KOPT-K1 (cell line): ENCODE results near the gene ISG20L2.

ENCODE experiments used
- H3K27ac ChIP-seq: fragments of 200-600 bp; sonication (generic); 2 replicates; pipeline ENCODE4 v1.5.1; 2016; ENCODE audit warnings: antibody characterized with exemption, mild to moderate bottlenecking, low read depth, low read length; ENCODE audit not compliant: poor library complexity, severe bottlenecking
- H3K36me3 ChIP-seq: fragments of 200-600 bp; sonication (generic); 2 replicates; pipeline ENCODE4 v1.5.1; 2017; ENCODE audit warnings: antibody characterized with exemption, mild to moderate bottlenecking, low read length, moderate library complexity; ENCODE audit not compliant: insufficient read depth
- H3K9me3 ChIP-seq: fragments of 200-600 bp; sonication (generic); 2 replicates; pipeline ENCODE4 v1.5.1; 2017; ENCODE audit warnings: antibody characterized with exemption, low read length, mild to moderate bottlenecking; ENCODE audit not compliant: insufficient read depth, poor library complexity, severe bottlenecking

Gene ISG20L2

GRCh38 chr1:156693848-156694689, 34.5 kb downstream of the ISG20L2 start:
- H3K27ac ChIP-seq = no peak overlapping the region
- H3K36me3 ChIP-seq = no peaks in the 10 kb centered on the region

GRCh38 chr1:156692925-156693847, 35.4 kb downstream of the ISG20L2 start:
- Histone ChIP-seq H3K36me3 (no peaks in the 10 kb centered on the region), H3K9me3 (no peaks in the 10 kb centered on the region), H3K27ac (no peak overlapping the region)

More at GRCh38 chr1:156693848-156694689, 34.5 kb downstream of the ISG20L2 start:
- no peaks in the 10 kb centered on the region for H3K9me3 ChIP-seq

- H3K36me3 ChIP-seq = no peaks in the 10 kb centered on the region
- no peak overlapping the region for H3K27ac ChIP-seq
- H3K9me3 ChIP-seq = no peaks in the 10 kb centered on the region
These were observed 36.1 kb downstream of the ISG20L2 start for GRCh38 chr1:156692441-156692924.

- H3K36me3 ChIP-seq = no peaks in the 10 kb centered on the region
- H3K27ac ChIP-seq = no peak overlapping the region
- no peaks in the 10 kb centered on the region for H3K9me3 ChIP-seq
These were observed 36.7 kb downstream of the ISG20L2 start for GRCh38 chr1:156691665-156692440.

GRCh38 chr1:156691191-156691590, 37.4 kb downstream of the ISG20L2 start:
- Histone ChIP-seq H3K27ac (no peak overlapping the region), H3K36me3 (no peaks in the 10 kb centered on the region), H3K9me3 (no peaks in the 10 kb centered on the region)

GRCh38 chr1:156690675-156691036, 37.9 kb downstream of the ISG20L2 start:
- no peaks in the 10 kb centered on the region for H3K36me3 ChIP-seq
- no peaks in the 10 kb centered on the region for H3K9me3 ChIP-seq
- no peak overlapping the region for H3K27ac ChIP-seq

- H3K27ac ChIP-seq = no peak overlapping the region
- H3K9me3 ChIP-seq = no peaks in the 10 kb centered on the region
- no peaks in the 10 kb centered on the region for H3K36me3 ChIP-seq
These were observed 38.5 kb downstream of the ISG20L2 start for GRCh38 chr1:156689953-156690674.

GRCh38 chr1:156689035-156689952, 39.3 kb downstream of the ISG20L2 start:
- Histone ChIP-seq H3K27ac (no peak overlapping the region), H3K36me3 (no peaks in the 10 kb centered on the region), H3K9me3 (no peaks in the 10 kb centered on the region)

- no peaks in the 10 kb centered on the region for H3K36me3 ChIP-seq
- no peak overlapping the region for H3K27ac ChIP-seq
- no peaks in the 10 kb centered on the region for H3K9me3 ChIP-seq
These were observed 44.3 kb downstream of the ISG20L2 start for GRCh38 chr1:156684227-156684782.

GRCh38 chr1:156682166-156682890, 46.2 kb downstream of the ISG20L2 start:
- Histone ChIP-seq H3K9me3 (no peaks in the 10 kb centered on the region), H3K36me3 (no peaks in the 10 kb centered on the region), H3K27ac (no peak overlapping the region)

GRCh38 chr1:156681196-156681960, 47.2 kb downstream of the ISG20L2 start:
- no peaks in the 10 kb centered on the region for H3K36me3 ChIP-seq
- H3K27ac ChIP-seq = no peak overlapping the region
- H3K9me3 ChIP-seq = no peaks in the 10 kb centered on the region

- H3K36me3 ChIP-seq = no peaks in the 10 kb centered on the region
- H3K27ac ChIP-seq = no peak overlapping the region
- no peaks in the 10 kb centered on the region for H3K9me3 ChIP-seq
These were observed 48.5 kb downstream of the ISG20L2 start for GRCh38 chr1:156680056-156680455.
